ENCODE data around the gene PHC3.

PHC3 gene

GRCh38 chr3:170130532-170130931 lies 51.0 kb downstream of the PHC3 start:
- TF ChIP-seq ZFP30 (CRISPR knock-in tag; IDR thresholded peaks at IDR 0.05) (no peak), PATZ1 (CRISPR knock-in tag; IDR thresholded peaks at IDR 0.05; ENCODE audit: borderline replicate concordance) (no peak), TOX (CRISPR knock-in tag; IDR thresholded peaks at IDR 0.05; ENCODE audit: borderline replicate concordance) (no peak), ARNTL (CRISPR knock-in tag; IDR thresholded peaks at IDR 0.05; ENCODE audit: borderline replicate concordance, low read depth) (no peak), TSHZ2 (CRISPR knock-in tag; IDR thresholded peaks at IDR 0.05) (no peak), BACH2 (CRISPR knock-in tag; IDR thresholded peaks at IDR 0.05; ENCODE audit: borderline replicate concordance) (no peak), ZNF70 (CRISPR knock-in tag; IDR thresholded peaks at IDR 0.05) (no peak), CREB5 (CRISPR knock-in tag; IDR thresholded peaks at IDR 0.05; ENCODE audit: low read depth) (no peak), PPARA (CRISPR knock-in tag; IDR thresholded peaks at IDR 0.05; ENCODE audit: borderline replicate concordance) (no peak), OSR1 (CRISPR knock-in tag; IDR thresholded peaks at IDR 0.05) (no peak), GLIS3 (CRISPR knock-in tag; IDR thresholded peaks at IDR 0.05) (no peak)
- ATAC-seq: no peak

- ATAC-seq: no peak
- TF ChIP-seq ZFP30 (CRISPR knock-in tag; IDR thresholded peaks at IDR 0.05) (no peak), TCF4 (CRISPR knock-in tag; IDR thresholded peaks at IDR 0.05; ENCODE audit: borderline replicate concordance) (no peak), TSHZ2 (CRISPR knock-in tag; IDR thresholded peaks at IDR 0.05) (no peak)
Observed at GRCh38 chr3:170128977-170129431, 52.5 kb downstream of the PHC3 start.

- no peak for ATAC-seq
- TF ChIP-seq TCF4 (CRISPR knock-in tag; IDR thresholded peaks at IDR 0.05; ENCODE audit: borderline replicate concordance) (no peak), GLIS3 (CRISPR knock-in tag; IDR thresholded peaks at IDR 0.05) (no peak), CSDC2 (CRISPR knock-in tag; IDR thresholded peaks at IDR 0.05) (no peak), TSHZ2 (CRISPR knock-in tag; IDR thresholded peaks at IDR 0.05) (no peak), BACH2 (CRISPR knock-in tag; IDR thresholded peaks at IDR 0.05; ENCODE audit: borderline replicate concordance) (no peak), ESRRG (CRISPR knock-in tag; IDR thresholded peaks at IDR 0.05) (no peak), RARB (CRISPR knock-in tag; IDR thresholded peaks at IDR 0.05) (no peak), OSR1 (CRISPR knock-in tag; IDR thresholded peaks at IDR 0.05) (no peak), ZNF8 (CRISPR knock-in tag; IDR thresholded peaks at IDR 0.05) (no peak), ZC3H10 (CRISPR knock-in tag; IDR thresholded peaks at IDR 0.05) (no peak), PATZ1 (CRISPR knock-in tag; IDR thresholded peaks at IDR 0.05; ENCODE audit: borderline replicate concordance) (no peak), ISL1 (CRISPR knock-in tag; IDR thresholded peaks at IDR 0.05) (no peak)
Observed at GRCh38 chr3:170128259-170128976, 53.1 kb downstream of the PHC3 start.

All from SK-N-SH treated with all-trans-retinoic acid at 6 μM for 48 hours (cell line).